CD4-positive, alpha-beta memory T cell (primary cell): ENCODE results near the gene CTNNAL1. TPM values are rescaled to one million over a fixed set of nuclear protein-coding genes. Genes with fewer than 3 reads are reported as not detected.

Experiments
- CTCF ChIA-PET: fragments of 350-600 bp; sonication (Branson Sonifier 250); formaldehyde crosslinking; loops from one replicate; lab custom pipeline; 2021; ENCODE audit warnings: inconsistent platforms; ENCODE audit not compliant: partially characterized antibody; lab: Charles Lee
- POLR2A ChIA-PET: fragments of 350-600 bp; sonication (Branson Sonifier 250); formaldehyde crosslinking; loops from one replicate; lab custom pipeline; 2021; ENCODE audit not compliant: partially characterized antibody; lab: Charles Lee
- DNase-seq, 5 donors: peaks; one replicate each; pipeline versions ENCODE4 v3.0.0 to v3.0.0-alpha.2; 2020 to 2022; ENCODE audit warnings: mixed read lengths in 1 of 5
- H3K27ac ChIP-seq: one replicate; pipeline ENCODE4 v1.7.0; 2013; ENCODE audit warnings: low read depth, low read length
- H3K27me3 ChIP-seq: 2 replicates; pipeline ENCODE4 v1.7.0; 2013; ENCODE audit warnings: mild to moderate bottlenecking, low read length, moderate library complexity; ENCODE audit not compliant: insufficient read depth
- H3K36me3 ChIP-seq: 2 replicates; pipeline ENCODE4 v1.7.0; 2013; ENCODE audit warnings: mild to moderate bottlenecking, low read length, moderate library complexity; ENCODE audit not compliant: insufficient read depth
- H3K4me1 ChIP-seq: 2 replicates; pipeline ENCODE4 v1.7.0; 2013; ENCODE audit warnings: mild to moderate bottlenecking, low read length, moderate library complexity; ENCODE audit not compliant: insufficient read depth
- H3K4me3 ChIP-seq, 2 donors: one replicate each; pipeline ENCODE4 v1.7.0; 2013; ENCODE audit warnings: low read length in 2 of 2, mild to moderate bottlenecking in 1 of 2
- H3K9me3 ChIP-seq, 2 donors: one replicate each; pipeline ENCODE4 v1.7.0; 2013; ENCODE audit warnings: low read length in 2 of 2, control low read depth in 1 of 2; ENCODE audit not compliant: control insufficient read depth in 1 of 2
- H3K27ac Mint-ChIP-seq, 7 donors: one replicate each; pipeline ENCODE4 v1.8.0; 2020 to 2021; ENCODE audit warnings: mixed read lengths in 7 of 7, mild to moderate bottlenecking in 6 of 7, inconsistent platforms in 3 of 7, moderate library complexity in 3 of 7
- H3K27me3 Mint-ChIP-seq, 2 donors: one replicate each; pipeline ENCODE4 v1.8.0; 2020 to 2021; ENCODE audit warnings: mixed read lengths in 2 of 2
- H3K36me3 Mint-ChIP-seq, 2 donors: one replicate each; pipeline ENCODE4 v1.8.0; 2020 to 2021; ENCODE audit warnings: mixed read lengths in 2 of 2, inconsistent platforms in 1 of 2, mild to moderate bottlenecking in 1 of 2
- H3K4me1 Mint-ChIP-seq, 4 donors: one replicate each; pipeline ENCODE4 v1.8.0; 2020 to 2021; ENCODE audit warnings: mixed read lengths in 4 of 4, mild to moderate bottlenecking in 1 of 4
- H3K4me3 Mint-ChIP-seq, 8 donors: one replicate each; pipeline ENCODE4 v1.8.0; 2020 to 2021; ENCODE audit warnings: mixed read lengths in 8 of 8, mild to moderate bottlenecking in 7 of 8, moderate library complexity in 6 of 8, inconsistent platforms in 3 of 8
- H3K9me3 Mint-ChIP-seq, 8 donors: one replicate each; pipeline ENCODE4 v1.8.0; 2020 to 2021; ENCODE audit warnings: mixed read lengths in 8 of 8, mild to moderate bottlenecking in 5 of 8, inconsistent platforms in 3 of 8, moderate library complexity in 1 of 8
- intact Hi-C: fragments of 100-400 bp; cut with micrococcal nuclease; formaldehyde crosslinking; loops from one replicate; pipeline ENCODE4 v1.15.1; 2023
- polyA plus RNA-seq, 2 donors: library from polyadenylated mRNA; unstranded; fragments of 300-500 nt; fragmentation: Illumina TruSeq; gene quantifications; one replicate each; pipeline ENCODE4 v1.2.3, GENCODE V29; 2021
- total RNA-seq, 2 experiments: library from RNA; stranded (reverse); gene quantifications; one replicate each; pipeline ENCODE4 v1.2.3, GENCODE V29; 2021

Gene CTNNAL1
- total and polyA plus RNA-seq, 4 experiments from 2014 or later = 1.8 to 3.3 (median 2.5) TPM

GRCh38 chr9:108934323-108934893 lies 78.9 kb downstream of the CTNNAL1 start, which contains the start of gene ABITRAM:
ABITRAM (plus strand) TSS chr9:108934400; CDS start chr9:108934487, 87 bp downstream.
- Mint-ChIP-seq H3K4me3 (peak within 1 kb of the TSS; percentile 99 to 100 (median 99)), H3K9me3 (peaks cover 0 to 4% (median 0%) of the 10 kb centered on the region in 8 donors), H3K27ac (peak within 1 kb of the TSS; percentile 91 to 99 (median 99)), H3K27me3 (no peaks in the 10 kb centered on the region), H3K4me1 (peaks cover 28 to 47% (median 37%) of the 10 kb centered on the region in 4 donors), H3K36me3 (peaks cover 12 to 39% of the 10 kb centered on the region in 2 donors)
- H3K27ac ChIP-seq = peak within 1 kb of the TSS; percentile 83
- H3K36me3 ChIP-seq = no peaks in the 10 kb centered on the region
- intact Hi-C loops = loop anchor here (1.0 kb wide), 3 partner anchors 79 to 1651 kb away; partner anchors contain the start of genes CTNNAL1 and RAD23B
- POLR2A ChIA-PET = interaction anchor here (1.9 kb wide), 1 partner anchor 185 kb away, joined by 10 read pairs; the partner anchor contains the start of gene TMEM245
- no peaks in the 10 kb centered on the region for H3K9me3 ChIP-seq
- CTCF ChIA-PET = no interaction called here
- H3K4me3 ChIP-seq = peak within 1 kb of the TSS; percentile 78 to 100
- H3K27me3 ChIP-seq = no peaks in the 10 kb centered on the region
- DNase-seq = peak in 3 of 5 donors; percentile 79 to 85 (median 84)
- peaks cover 26% of the 10 kb centered on the region for H3K4me1 ChIP-seq

- no peaks in the 10 kb centered on the region for H3K9me3 ChIP-seq
- Mint-ChIP-seq H3K36me3 (peaks cover 11 to 39% of the 10 kb centered on the region in 2 donors), H3K27ac (peak within 1 kb of the TSS; percentile 91 to 99 (median 99)), H3K4me3 (peak within 1 kb of the TSS; percentile 99 to 100 (median 99)), H3K4me1 (peaks cover 28 to 47% (median 38%) of the 10 kb centered on the region in 4 donors), H3K9me3 (peaks cover 0 to 4% (median 0%) of the 10 kb centered on the region in 8 donors), H3K27me3 (no peaks in the 10 kb centered on the region)
- DNase-seq = peak; percentile 91 to 95 (median 93)
- peak within 1 kb of the TSS; percentile 78 to 100 for H3K4me3 ChIP-seq
- intact Hi-C loops = loop anchor here (1.0 kb wide), 3 partner anchors 79 to 1651 kb away; partner anchors contain the start of genes CTNNAL1 and RAD23B
- peak within 1 kb of the TSS; percentile 83 for H3K27ac ChIP-seq
- H3K4me1 ChIP-seq = peaks cover 26% of the 10 kb centered on the region
- H3K36me3 ChIP-seq = peaks cover 4% of the 10 kb centered on the region
- ChIA-PET CTCF (no interaction called here), POLR2A (interaction anchor here (1.9 kb wide), 1 partner anchor 185 kb away, joined by 10 read pairs; the partner anchor contains the start of gene TMEM245)
- no peaks in the 10 kb centered on the region for H3K27me3 ChIP-seq
Measured at GRCh38 chr9:108933718-108934322, 79.5 kb downstream of the CTNNAL1 start, which contains the start of gene ELP1. ELP1 (minus strand) TSS chr9:108934124; CDS start chr9:108931146, 2,978 bp downstream.

- ChIA-PET POLR2A (interaction anchor here (1.9 kb wide), 1 partner anchor 186 kb away, joined by 10 read pairs; the partner anchor contains the start of gene TMEM245), CTCF (no interaction called here)
- no peaks in the 10 kb centered on the region for H3K27me3 Mint-ChIP-seq
- Histone ChIP-seq H3K4me1 (peaks cover 26% of the 10 kb centered on the region), H3K4me3 (peak overlapping the region; percentile 40 to 100), H3K36me3 (peaks cover 10% of the 10 kb centered on the region), H3K27ac (peak overlapping the region; percentile 83), H3K9me3 (no peaks in the 10 kb centered on the region), H3K27me3 (no peaks in the 10 kb centered on the region)
- peaks cover 28 to 47% (median 40%) of the 10 kb centered on the region in 4 donors for H3K4me1 Mint-ChIP-seq
- peak overlapping the region; percentile 99 to 100 (median 99) for H3K4me3 Mint-ChIP-seq
- peaks cover 16 to 44% of the 10 kb centered on the region in 2 donors for H3K36me3 Mint-ChIP-seq
- peak overlapping the region; percentile 91 to 99 (median 99) for H3K27ac Mint-ChIP-seq
- peak in 3 of 5 donors; percentile 1 to 6 (median 4) for DNase-seq
- intact Hi-C loops = no loop called here
- peaks cover 0 to 4% (median 0%) of the 10 kb centered on the region in 8 donors for H3K9me3 Mint-ChIP-seq
Measured at GRCh38 chr9:108933231-108933717, 80.0 kb downstream of the CTNNAL1 start.

GRCh38 chr9:108928386-108928785 lies 84.9 kb downstream of the CTNNAL1 start:
- no peak for DNase-seq
- Mint-ChIP-seq H3K4me3 (no peak overlapping the region), H3K4me1 (peaks cover 21 to 32% (median 27%) of the 10 kb centered on the region in 4 donors), H3K36me3 (peaks cover 57 to 69% of the 10 kb centered on the region in 2 donors), H3K27ac (peak overlapping the region in 1 of 7 donors; percentile 90), H3K27me3 (no peaks in the 10 kb centered on the region), H3K9me3 (peaks cover 0 to 1% (median 0%) of the 10 kb centered on the region in 8 donors)
- H3K36me3 ChIP-seq = peaks cover 49% of the 10 kb centered on the region
- ChIA-PET CTCF (interaction anchor here (0.8 to 2.9 kb wide), 2 partner anchors 26 to 29 kb away, joined by 3 to 8 read pairs; no protein-coding TSS in a partner anchor), POLR2A (no interaction called here)
- H3K4me3 ChIP-seq = no peak overlapping the region
- no peaks in the 10 kb centered on the region for H3K27me3 ChIP-seq
- no peak overlapping the region for H3K27ac ChIP-seq
- intact Hi-C loops = no loop called here
- H3K9me3 ChIP-seq = no peaks in the 10 kb centered on the region
- H3K4me1 ChIP-seq = peaks cover 12% of the 10 kb centered on the region

GRCh38 chr9:108924466-108924865 lies 88.8 kb downstream of the CTNNAL1 start:
- ChIA-PET POLR2A (no interaction called here), CTCF (interaction anchor here (3.9 kb wide), 1 partner anchor 29 kb away, joined by 15 read pairs; no protein-coding TSS in a partner anchor)
- no peaks in the 10 kb centered on the region for H3K27me3 Mint-ChIP-seq
- H3K36me3 Mint-ChIP-seq = peaks cover 71 to 89% of the 10 kb centered on the region in 2 donors
- peaks cover 0 to 8% (median 6%) of the 10 kb centered on the region in 4 donors for H3K4me1 Mint-ChIP-seq
- no peak overlapping the region for H3K27ac ChIP-seq
- DNase-seq = no peak
- H3K9me3 Mint-ChIP-seq = no peaks in the 10 kb centered on the region
- peak overlapping the region in 4 of 7 donors; percentile 24 to 72 (median 28) for H3K27ac Mint-ChIP-seq
- intact Hi-C loops = no loop called here
- no peak overlapping the region for H3K4me3 Mint-ChIP-seq
- H3K27me3 ChIP-seq = no peaks in the 10 kb centered on the region
- no peaks in the 10 kb centered on the region for H3K9me3 ChIP-seq
- peaks cover 66% of the 10 kb centered on the region for H3K36me3 ChIP-seq
- no peak overlapping the region for H3K4me3 ChIP-seq
- H3K4me1 ChIP-seq = no peaks in the 10 kb centered on the region

- Mint-ChIP-seq H3K9me3 (no peaks in the 10 kb centered on the region), H3K4me1 (peaks cover 0 to 6% (median 1%) of the 10 kb centered on the region in 4 donors), H3K27me3 (no peaks in the 10 kb centered on the region), H3K4me3 (no peak overlapping the region), H3K36me3 (peaks cover 55 to 83% of the 10 kb centered on the region in 2 donors), H3K27ac (peak overlapping the region in 1 of 7 donors; percentile 37)
- ChIA-PET CTCF (interaction anchor here (0.6 kb wide), 1 partner anchor 1635 kb away, joined by 3 read pairs; no protein-coding TSS in a partner anchor), POLR2A (no interaction called here)
- no peak for DNase-seq
- peaks cover 53% of the 10 kb centered on the region for H3K36me3 ChIP-seq
- no peaks in the 10 kb centered on the region for H3K9me3 ChIP-seq
- no peaks in the 10 kb centered on the region for H3K4me1 ChIP-seq
- no peak overlapping the region for H3K4me3 ChIP-seq
- H3K27ac ChIP-seq = no peak overlapping the region
- intact Hi-C loops = no loop called here
- no peaks in the 10 kb centered on the region for H3K27me3 ChIP-seq
Measured at GRCh38 chr9:108921200-108921599, 92.1 kb downstream of the CTNNAL1 start.
